ENCODE measurements around the gene KHSRP. TPM values are rescaled to one million over a fixed set of nuclear protein-coding genes. Genes with fewer than 3 reads are reported as not detected.

Gene KHSRP
- total RNA-seq, 1 donor from 2014 or later, result 136 TPM

DNA sequence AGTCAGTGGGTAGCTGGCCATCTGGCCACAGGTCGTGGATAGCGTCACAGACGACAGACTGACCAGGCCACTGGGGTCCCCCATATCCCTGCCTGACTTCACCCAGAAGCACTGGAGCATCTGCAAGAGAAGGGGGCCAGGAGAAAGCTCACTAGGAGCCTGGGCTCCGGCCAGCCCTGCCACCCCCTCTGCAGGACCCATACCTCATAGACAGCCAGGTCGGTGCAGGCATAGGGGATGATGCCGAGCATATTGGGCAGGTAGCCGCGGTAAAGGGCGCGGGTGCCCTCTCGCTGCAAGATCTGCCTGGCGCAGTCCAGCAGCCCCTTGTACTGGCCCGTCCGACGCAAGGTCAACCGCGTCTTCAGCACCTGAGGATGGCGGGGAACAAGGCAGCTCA lies 2.5 kb upstream of the KHSRP start:
- Histone ChIP-seq H3K27me3 (peaks cover 13% of the 10 kb centered on the region), H4K20me1 (ENCODE audit: low read depth) (peaks cover 21% of the 10 kb centered on the region), H3K4me3 (no peak overlapping the region), H2AFZ (replicated peaks) (no peak overlapping the region), H3K9me3 (ENCODE audit: low read depth) (no peaks in the 10 kb centered on the region), H3K4me1 (peaks cover 13% of the 10 kb centered on the region), H3K36me3 (no peaks in the 10 kb centered on the region), H3K9ac (no peak overlapping the region), H3K4me2 (no peak overlapping the region), H3K27ac (no peak overlapping the region), H3K79me2 (ENCODE audit: low read depth) (peaks cover 21% of the 10 kb centered on the region), H3F3A (ENCODE audit: low read depth) (peaks cover 8% of the 10 kb centered on the region)
- no peak for TF ChIP-seq EZH2 (IDR thresholded peaks at IDR 0.05)
- TF ChIP-seq, protein P1, sequence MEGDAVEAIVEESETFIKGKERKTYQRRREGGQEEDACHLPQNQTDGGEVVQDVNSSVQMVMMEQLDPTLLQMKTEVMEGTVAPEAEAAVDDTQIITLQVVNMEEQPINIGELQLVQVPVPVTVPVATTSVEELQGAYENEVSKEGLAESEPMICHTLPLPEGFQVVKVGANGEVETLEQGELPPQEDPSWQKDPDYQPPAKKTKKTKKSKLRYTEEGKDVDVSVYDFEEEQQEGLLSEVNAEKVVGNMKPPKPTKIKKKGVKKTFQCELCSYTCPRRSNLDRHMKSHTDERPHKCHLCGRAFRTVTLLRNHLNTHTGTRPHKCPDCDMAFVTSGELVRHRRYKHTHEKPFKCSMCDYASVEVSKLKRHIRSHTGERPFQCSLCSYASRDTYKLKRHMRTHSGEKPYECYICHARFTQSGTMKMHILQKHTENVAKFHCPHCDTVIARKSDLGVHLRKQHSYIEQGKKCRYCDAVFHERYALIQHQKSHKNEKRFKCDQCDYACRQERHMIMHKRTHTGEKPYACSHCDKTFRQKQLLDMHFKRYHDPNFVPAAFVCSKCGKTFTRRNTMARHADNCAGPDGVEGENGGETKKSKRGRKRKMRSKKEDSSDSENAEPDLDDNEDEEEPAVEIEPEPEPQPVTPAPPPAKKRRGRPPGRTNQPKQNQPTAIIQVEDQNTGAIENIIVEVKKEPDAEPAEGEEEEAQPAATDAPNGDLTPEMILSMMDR (IDR thresholded peaks at IDR 0.05), result no peak
- no peak for TF ChIP-seq EZH2phosphoT487 (IDR thresholded peaks at IDR 0.05)
- Mint-ChIP-seq H3K4me3 (no peak overlapping the region), H3K4me1 (peaks cover 22% of the 10 kb centered on the region), H3K27me3 (ENCODE audit: insufficient read depth, low read depth) (peaks cover 12% of the 10 kb centered on the region), H3K27ac (no peak overlapping the region), H3K9me3 (no peaks in the 10 kb centered on the region), H3K36me3 (peaks cover 2% of the 10 kb centered on the region)
- DNase-seq (ENCODE audit: low spot score), result no peak

DNA sequence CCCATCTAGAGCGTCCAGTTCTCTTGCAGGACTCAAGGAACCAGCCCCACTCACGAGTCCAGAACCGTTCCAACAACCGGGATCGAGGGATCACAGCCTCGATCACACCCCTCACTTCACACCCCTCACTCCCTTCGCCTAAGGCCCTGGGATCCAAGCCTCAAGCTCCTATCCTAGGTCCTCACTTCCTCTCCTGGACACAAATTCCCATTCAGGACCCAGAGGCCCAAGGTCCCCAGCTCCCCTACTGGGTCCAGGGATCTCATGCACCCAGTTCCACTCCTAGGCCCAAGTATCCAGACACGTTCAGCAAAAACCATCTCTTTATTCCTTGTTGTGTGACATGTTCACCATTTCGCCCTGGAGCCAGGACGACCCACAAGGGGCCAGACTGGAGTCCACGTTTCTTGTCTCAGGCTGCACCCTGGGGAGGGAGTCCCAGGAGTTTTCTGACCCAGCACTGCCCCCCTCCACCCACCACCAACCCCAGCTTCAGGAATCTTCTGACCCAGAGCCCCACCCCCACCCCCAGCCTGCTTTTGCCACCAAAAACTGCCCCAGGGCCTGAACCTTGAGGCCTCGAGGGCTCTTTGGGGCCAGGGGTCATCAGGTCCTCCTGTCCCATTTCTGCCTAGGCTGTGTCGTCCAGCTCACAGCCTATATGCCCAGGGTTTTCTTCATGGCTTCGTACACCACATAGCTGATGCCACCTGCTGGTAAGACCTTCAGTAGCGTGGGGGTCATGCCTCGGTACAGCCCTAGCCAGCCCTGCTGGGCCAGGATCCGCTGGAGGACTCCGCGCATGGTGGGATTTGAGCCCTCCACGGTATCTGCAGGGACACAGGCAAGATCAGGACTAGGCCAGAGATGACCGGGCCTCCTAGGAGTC lies 1.4 kb upstream of the KHSRP start:
- H3K27me3 Mint-ChIP-seq (ENCODE audit: insufficient read depth, low read depth), result peaks cover 11% of the 10 kb centered on the region
- peaks cover 4% of the 10 kb centered on the region for H3K36me3 Mint-ChIP-seq
- Histone ChIP-seq H3K4me3 (no peak overlapping the region), H2AFZ (replicated peaks) (no peak overlapping the region), H3K4me1 (peaks cover 13% of the 10 kb centered on the region), H3K27me3 (peaks cover 13% of the 10 kb centered on the region), H3K36me3 (no peaks in the 10 kb centered on the region), H4K20me1 (ENCODE audit: low read depth) (peaks cover 32% of the 10 kb centered on the region), H3K4me2 (no peak overlapping the region), H3K79me2 (ENCODE audit: low read depth) (peaks cover 32% of the 10 kb centered on the region), H3K9me3 (ENCODE audit: low read depth) (no peaks in the 10 kb centered on the region), H3F3A (ENCODE audit: low read depth) (peaks cover 8% of the 10 kb centered on the region), H3K9ac (no peak overlapping the region), H3K27ac (no peak overlapping the region)
- H3K9me3 Mint-ChIP-seq, result no peaks in the 10 kb centered on the region
- peak overlapping the region; percentile 73 for H3K4me3 Mint-ChIP-seq
- peaks cover 25% of the 10 kb centered on the region for H3K4me1 Mint-ChIP-seq
- no peak for DNase-seq (ENCODE audit: low spot score)
- TF ChIP-seq, protein P1 (IDR thresholded peaks at IDR 0.05), result peak; percentile 14
- TF ChIP-seq EZH2 (IDR thresholded peaks at IDR 0.05), result no peak
- peak overlapping the region; percentile 17 for H3K27ac Mint-ChIP-seq

DNA sequence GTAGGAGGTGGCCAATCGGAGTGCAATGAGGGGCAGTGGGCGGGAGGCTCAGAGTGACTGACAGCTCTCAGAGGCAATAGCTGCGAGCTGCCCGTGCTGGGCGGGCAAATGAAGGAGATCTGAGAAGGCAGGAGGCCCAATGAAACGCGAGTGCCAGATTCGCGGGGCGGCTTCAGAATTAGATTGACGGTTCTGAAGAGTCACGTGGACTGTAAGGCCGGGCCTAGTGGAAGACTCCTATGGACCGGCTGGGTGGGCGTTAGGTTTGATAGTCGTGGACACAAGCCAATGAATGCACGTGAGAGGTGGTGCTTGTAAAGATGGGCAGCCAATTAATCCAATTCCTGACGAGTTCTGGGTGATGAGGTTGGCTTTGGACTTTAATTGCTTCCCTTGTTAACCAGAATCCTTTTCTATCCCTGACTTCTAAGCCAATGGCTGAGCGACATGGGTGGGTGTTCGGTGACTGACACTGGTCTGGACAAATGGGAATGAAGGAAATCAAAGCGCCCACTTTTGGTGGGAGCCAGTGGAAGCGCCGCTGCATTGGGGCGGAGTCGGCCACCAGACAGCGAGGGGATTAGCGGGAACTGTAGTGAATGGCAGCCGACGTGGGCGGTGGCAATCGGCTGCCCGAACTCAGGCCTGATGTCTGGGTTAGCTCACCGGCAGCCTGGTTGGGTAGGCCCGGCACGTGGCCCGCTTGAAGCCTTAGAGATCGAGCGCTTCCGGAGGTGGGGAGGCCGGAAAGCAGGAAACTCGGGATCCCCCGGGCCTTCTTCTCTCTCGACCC lies 524 bp upstream of the KHSRP start:
- H3K27me3 Mint-ChIP-seq (ENCODE audit: insufficient read depth, low read depth), result peaks cover 11% of the 10 kb centered on the region
- peaks cover 40% of the 10 kb centered on the region for H4K20me1 ChIP-seq (ENCODE audit: low read depth)
- no peak for TF ChIP-seq EZH2phosphoT487 (IDR thresholded peaks at IDR 0.05)
- TF ChIP-seq EZH2 (IDR thresholded peaks at IDR 0.05), result no peak
- TF ChIP-seq, protein P1 (IDR thresholded peaks at IDR 0.05), result no peak
- peaks cover 8% of the 10 kb centered on the region for H3F3A ChIP-seq (ENCODE audit: low read depth)
- no peaks in the 10 kb centered on the region for H3K36me3 ChIP-seq
- DNase-seq (ENCODE audit: low spot score), result peak; percentile 100
- H3K27ac Mint-ChIP-seq, result peak overlapping the region; percentile 65
- peaks cover 13% of the 10 kb centered on the region for H3K4me1 ChIP-seq
- H2AFZ ChIP-seq (replicated peaks), result no peak overlapping the region
- no peaks in the 10 kb centered on the region for H3K9me3 Mint-ChIP-seq
- H3K9ac ChIP-seq, result no peak overlapping the region
- H3K36me3 Mint-ChIP-seq, result peaks cover 9% of the 10 kb centered on the region
- peaks cover 28% of the 10 kb centered on the region for H3K4me1 Mint-ChIP-seq
- H3K4me3 ChIP-seq, result no peak overlapping the region
- no peak overlapping the region for H3K27ac ChIP-seq
- H3K4me2 ChIP-seq, result no peak overlapping the region
- H3K27me3 ChIP-seq, result peaks cover 10% of the 10 kb centered on the region
- peaks cover 41% of the 10 kb centered on the region for H3K79me2 ChIP-seq (ENCODE audit: low read depth)
- no peaks in the 10 kb centered on the region for H3K9me3 ChIP-seq (ENCODE audit: low read depth)
- peak overlapping the region; percentile 86 for H3K4me3 Mint-ChIP-seq
